ENCODE results near the gene UQCC5.
A peak's percentile ranks its signal among the peaks of the same experiment; 100 is the strongest.

UQCC5 gene

DNA sequence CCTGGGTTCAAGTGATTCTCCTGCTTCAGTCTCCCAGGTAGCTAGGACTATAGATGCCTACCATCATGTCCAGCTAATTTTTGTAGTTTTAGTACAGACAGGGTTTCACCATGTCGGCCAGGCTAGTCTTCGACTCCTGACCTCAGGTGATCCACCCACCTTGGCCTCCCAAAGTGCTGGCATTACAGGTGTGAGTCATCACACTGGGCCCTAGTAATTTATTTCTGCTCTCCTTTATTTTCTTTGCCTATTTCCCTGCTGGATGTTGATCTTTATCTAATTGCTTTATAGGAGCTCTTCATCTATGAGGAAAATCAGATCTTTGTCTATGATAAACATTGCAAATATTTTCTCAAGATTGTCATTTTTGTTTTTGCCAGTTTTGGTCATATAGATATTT lies 31.7 kb downstream of the UQCC5 start (continued):
- TF ChIP-seq, protein P1, sequence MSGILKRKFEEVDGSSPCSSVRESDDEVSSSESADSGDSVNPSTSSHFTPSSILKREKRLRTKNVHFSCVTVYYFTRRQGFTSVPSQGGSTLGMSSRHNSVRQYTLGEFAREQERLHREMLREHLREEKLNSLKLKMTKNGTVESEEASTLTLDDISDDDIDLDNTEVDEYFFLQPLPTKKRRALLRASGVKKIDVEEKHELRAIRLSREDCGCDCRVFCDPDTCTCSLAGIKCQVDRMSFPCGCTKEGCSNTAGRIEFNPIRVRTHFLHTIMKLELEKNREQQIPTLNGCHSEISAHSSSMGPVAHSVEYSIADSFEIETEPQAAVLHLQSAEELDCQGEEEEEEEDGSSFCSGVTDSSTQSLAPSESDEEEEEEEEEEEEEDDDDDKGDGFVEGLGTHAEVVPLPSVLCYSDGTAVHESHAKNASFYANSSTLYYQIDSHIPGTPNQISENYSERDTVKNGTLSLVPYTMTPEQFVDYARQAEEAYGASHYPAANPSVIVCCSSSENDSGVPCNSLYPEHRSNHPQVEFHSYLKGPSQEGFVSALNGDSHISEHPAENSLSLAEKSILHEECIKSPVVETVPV (CRISPR knock-in tag; IDR thresholded peaks at IDR 0.05), result no peak

DNA sequence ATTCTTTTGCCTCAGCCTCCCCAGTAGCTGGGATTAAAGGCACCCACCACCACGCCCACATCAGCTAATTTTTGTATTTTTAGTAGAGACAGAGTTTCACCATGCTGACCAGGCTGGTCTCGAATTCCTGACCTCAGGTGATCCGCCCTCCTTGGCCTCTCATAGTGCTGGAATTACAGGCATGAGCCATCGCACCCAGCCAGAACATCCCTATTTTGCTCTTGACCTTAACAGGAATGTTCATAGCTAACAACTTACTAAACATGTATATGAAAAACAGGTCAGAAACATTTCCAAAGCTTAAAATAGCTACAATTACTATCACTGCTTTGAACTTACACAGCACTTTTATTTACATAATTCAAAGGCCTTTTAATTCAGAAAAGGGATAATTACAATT lies 33.7 kb downstream of the UQCC5 start:
- TF ChIP-seq ZNF565 (CRISPR knock-in tag; conservative IDR thresholded peaks at IDR 0.05; ENCODE audit: low read depth) (no peak), GLIS3 (CRISPR knock-in tag; IDR thresholded peaks at IDR 0.05) (no peak), ZC3H10 (CRISPR knock-in tag; IDR thresholded peaks at IDR 0.05) (no peak), CSDC2 (CRISPR knock-in tag; IDR thresholded peaks at IDR 0.05) (no peak), ZFP3 (CRISPR knock-in tag; IDR thresholded peaks at IDR 0.05) (no peak)
- TF ChIP-seq, protein P2, sequence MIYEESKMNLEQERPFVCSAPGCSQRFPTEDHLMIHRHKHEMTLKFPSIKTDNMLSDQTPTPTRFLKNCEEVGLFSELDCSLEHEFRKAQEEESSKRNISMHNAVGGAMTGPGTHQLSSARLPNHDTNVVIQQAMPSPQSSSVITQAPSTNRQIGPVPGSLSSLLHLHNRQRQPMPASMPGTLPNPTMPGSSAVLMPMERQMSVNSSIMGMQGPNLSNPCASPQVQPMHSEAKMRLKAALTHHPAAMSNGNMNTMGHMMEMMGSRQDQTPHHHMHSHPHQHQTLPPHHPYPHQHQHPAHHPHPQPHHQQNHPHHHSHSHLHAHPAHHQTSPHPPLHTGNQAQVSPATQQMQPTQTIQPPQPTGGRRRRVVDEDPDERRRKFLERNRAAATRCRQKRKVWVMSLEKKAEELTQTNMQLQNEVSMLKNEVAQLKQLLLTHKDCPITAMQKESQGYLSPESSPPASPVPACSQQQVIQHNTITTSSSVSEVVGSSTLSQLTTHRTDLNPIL (CRISPR knock-in tag; IDR thresholded peaks at IDR 0.05; ENCODE audit: low read depth), result no peak
- TF ChIP-seq, protein P3, sequence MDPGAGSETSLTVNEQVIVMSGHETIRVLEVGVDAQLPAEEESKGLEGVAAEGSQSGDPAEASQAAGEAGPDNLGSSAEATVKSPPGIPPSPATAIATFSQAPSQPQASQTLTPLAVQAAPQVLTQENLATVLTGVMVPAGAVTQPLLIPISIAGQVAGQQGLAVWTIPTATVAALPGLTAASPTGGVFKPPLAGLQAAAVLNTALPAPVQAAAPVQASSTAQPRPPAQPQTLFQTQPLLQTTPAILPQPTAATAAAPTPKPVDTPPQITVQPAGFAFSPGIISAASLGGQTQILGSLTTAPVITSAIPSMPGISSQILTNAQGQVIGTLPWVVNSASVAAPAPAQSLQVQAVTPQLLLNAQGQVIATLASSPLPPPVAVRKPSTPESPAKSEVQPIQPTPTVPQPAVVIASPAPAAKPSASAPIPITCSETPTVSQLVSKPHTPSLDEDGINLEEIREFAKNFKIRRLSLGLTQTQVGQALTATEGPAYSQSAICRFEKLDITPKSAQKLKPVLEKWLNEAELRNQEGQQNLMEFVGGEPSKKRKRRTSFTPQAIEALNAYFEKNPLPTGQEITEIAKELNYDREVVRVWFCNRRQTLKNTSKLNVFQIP (CRISPR knock-in tag; IDR thresholded peaks at IDR 0.05; ENCODE audit: borderline replicate concordance, low read depth), result no peak
- peak; percentile 41; the same call in 1 of the 3 replicates for ATAC-seq

DNA sequence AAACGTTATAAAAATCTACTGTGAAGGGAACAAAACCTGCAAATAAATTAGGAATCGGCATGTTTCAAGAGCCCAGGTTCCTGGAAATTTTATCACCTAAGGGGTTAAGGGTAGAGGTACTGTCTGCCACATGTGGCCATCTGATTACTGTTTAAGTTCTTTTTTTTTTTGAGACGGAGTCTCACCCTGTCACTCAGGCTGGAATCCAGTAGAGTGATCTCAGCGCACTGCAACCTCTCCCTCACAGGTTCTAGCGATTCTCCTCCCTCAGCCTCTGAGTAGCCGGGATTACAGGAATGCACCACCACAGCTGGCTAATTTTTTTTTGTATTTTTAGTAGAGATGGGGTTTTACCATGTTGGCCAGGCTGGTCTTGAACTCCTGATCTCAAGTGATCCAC lies 35.8 kb downstream of the UQCC5 start:
- TF ChIP-seq ZC3H10 (CRISPR knock-in tag; IDR thresholded peaks at IDR 0.05) (no peak), GLIS3 (CRISPR knock-in tag; IDR thresholded peaks at IDR 0.05) (no peak), SNAI2 (CRISPR knock-in tag; IDR thresholded peaks at IDR 0.05) (no peak), ARNTL (CRISPR knock-in tag; IDR thresholded peaks at IDR 0.05; ENCODE audit: borderline replicate concordance, low read depth) (no peak), ZNF565 (CRISPR knock-in tag; conservative IDR thresholded peaks at IDR 0.05; ENCODE audit: low read depth) (no peak), BACH2 (CRISPR knock-in tag; IDR thresholded peaks at IDR 0.05; ENCODE audit: borderline replicate concordance) (no peak), CSDC2 (CRISPR knock-in tag; IDR thresholded peaks at IDR 0.05) (no peak), ZFP3 (CRISPR knock-in tag; IDR thresholded peaks at IDR 0.05) (no peak), RARB (CRISPR knock-in tag; IDR thresholded peaks at IDR 0.05) (no peak), ESRRG (CRISPR knock-in tag; IDR thresholded peaks at IDR 0.05) (no peak), PPARA (CRISPR knock-in tag; IDR thresholded peaks at IDR 0.05; ENCODE audit: borderline replicate concordance) (no peak), TCF4 (CRISPR knock-in tag; IDR thresholded peaks at IDR 0.05; ENCODE audit: borderline replicate concordance) (no peak), ZFP30 (CRISPR knock-in tag; IDR thresholded peaks at IDR 0.05) (no peak)
- TF ChIP-seq, protein P3 (CRISPR knock-in tag; IDR thresholded peaks at IDR 0.05; ENCODE audit: borderline replicate concordance, low read depth), result no peak
- TF ChIP-seq, protein P1 (CRISPR knock-in tag; IDR thresholded peaks at IDR 0.05), result no peak
- no peak for ATAC-seq

DNA sequence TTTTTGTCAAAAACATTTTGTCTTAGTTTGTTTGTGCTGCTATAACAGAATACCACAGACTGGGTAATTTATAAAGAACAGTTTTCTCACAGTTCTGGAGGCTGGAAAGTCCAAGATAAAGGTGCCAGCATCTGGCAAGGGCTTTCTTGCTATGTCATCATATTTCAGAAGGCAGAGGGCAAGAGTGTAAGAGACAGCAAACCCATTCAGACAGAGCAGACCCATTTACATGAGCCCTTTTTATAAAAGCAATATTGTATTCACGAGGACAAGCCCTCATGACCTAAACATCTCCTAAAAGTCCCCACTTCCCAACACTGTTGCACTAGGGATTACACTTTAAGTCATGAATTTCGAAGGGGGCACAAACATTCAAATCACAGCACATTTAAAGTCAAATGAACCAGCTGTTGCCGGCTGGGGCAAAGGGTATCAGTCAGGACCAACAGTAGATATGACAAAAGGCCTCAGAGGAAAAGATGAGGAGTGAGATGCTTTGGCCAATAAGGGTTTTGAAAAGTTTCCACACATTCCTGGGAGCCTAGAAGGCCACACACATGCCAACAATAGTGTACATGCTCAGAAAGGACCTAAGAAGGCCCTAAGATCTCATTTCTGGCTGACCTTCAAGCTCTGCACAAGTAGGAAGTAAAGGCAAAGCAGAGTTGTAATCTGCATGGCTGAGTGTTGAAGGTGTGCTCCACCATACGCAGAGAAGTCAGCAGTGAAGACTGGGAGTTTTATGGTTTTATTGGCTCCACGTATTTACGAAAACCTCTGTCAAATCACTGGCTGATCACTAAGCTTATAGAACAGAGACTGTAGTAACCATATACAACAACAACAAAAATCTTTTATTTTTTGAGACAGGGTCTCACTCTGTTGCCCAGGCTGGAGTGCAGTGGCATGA lies 37.9 kb downstream of the UQCC5 start:
- ATAC-seq, result no peak
- no peak for TF ChIP-seq TCF4 (CRISPR knock-in tag; IDR thresholded peaks at IDR 0.05; ENCODE audit: borderline replicate concordance)
- no peak for TF ChIP-seq BACH2 (CRISPR knock-in tag; IDR thresholded peaks at IDR 0.05; ENCODE audit: borderline replicate concordance)
- no peak for TF ChIP-seq OSR1 (CRISPR knock-in tag; IDR thresholded peaks at IDR 0.05)

Measured in SK-N-SH treated with all-trans-retinoic acid at 6 μM for 48 hours (cell line).